ENCODE results near the gene PPHLN1.

PPHLN1 gene

DNA sequence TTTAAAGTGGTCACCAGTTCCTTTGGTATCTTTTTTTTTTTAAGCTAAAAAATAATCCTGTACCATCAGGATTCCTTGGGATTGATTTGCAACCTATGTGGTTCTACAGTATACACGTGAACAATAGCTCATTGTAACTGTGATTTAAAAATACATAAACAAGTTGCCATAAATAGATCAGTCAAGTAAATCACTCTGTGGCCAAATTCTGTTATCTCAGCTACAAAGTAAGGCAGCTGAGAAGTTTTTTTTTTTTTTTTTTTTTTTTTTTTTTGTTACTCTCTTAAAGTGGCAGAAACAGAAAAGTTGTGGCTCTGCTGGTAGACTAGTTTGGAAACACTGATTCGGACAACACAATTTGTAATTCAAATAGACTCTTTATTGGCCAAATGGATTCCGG lies 159.0 kb downstream of the PPHLN1 start:
- DNase-seq: no peak

DNA sequence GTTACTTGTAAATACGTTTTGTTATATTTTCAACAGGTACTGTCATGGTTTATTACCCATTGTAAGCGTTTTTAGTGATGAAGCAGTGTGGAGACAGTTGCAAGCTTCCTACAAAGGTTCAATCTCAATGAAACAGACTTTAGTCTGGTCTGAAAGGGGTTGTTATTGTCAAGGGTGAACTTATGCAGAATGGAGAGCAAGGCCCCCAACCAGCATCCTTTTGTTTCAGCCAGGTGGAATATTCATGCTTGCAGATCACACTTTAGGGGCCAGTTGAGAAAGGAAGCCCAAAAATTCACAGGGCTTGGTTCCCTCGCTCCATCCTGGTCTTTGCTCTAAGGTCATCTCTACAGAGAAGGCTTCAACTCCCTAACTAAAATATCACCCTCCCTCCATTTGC lies 159.9 kb downstream of the PPHLN1 start:
- DNase-seq: no peak

GRCh38 chr12:42486407-42486806 lies 160.4 kb downstream of the PPHLN1 start:
- DNase-seq: no peak

DNA sequence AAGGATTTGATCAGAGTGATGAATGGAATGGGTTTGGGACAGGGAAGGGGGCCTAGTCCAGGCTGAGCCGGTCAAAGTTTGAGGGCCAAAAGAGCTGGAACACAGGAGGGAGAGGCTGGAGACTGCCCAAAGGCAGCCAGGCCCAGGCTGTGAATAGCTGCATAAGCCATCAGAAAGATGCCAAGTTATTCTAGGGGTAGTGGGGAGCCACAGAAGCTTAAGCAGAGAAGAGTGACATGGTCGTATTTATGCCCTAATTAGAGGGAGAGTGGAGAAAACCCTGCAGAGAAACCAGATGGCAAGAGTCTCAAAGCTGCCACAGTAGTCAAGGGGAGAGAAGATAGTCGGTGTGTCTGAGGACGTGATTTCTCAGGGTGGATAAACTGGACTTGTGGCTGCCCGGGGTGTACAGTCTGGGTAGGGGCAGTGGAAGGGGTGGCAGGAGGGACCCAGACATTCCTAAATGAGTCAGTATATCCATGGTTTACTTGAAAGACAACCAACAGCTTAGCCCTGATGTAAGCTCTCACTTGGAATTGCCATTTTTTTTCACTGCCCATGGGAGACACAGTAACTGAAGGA lies 164.4 kb downstream of the PPHLN1 start:
- DNase-seq: no peak

Measured in NK-92 treated with Interleukin-12 subunit alpha and Interleukin-12 subunit beta, amount 100 ng/mL, for 24 hours (cell line).